ENCODE data around the gene NCAM1.

GRCh38 chr11:113118104-113118503, 156.9 kb downstream of the NCAM1 start:
- TF ChIP-seq EZH2 (IDR thresholded peaks at IDR 0.05; ENCODE audit: low read depth, unreplicated experiment) (no peak), POLR2AphosphoS5 (IDR thresholded peaks at IDR 0.05; ENCODE audit: low read depth) (no peak), REST (IDR thresholded peaks at IDR 0.05; ENCODE audit: unreplicated experiment) (no peak), ZNF114 (CRISPR knock-in tag; IDR thresholded peaks at IDR 0.05) (no peak)
- TF ChIP-seq, protein P1, sequence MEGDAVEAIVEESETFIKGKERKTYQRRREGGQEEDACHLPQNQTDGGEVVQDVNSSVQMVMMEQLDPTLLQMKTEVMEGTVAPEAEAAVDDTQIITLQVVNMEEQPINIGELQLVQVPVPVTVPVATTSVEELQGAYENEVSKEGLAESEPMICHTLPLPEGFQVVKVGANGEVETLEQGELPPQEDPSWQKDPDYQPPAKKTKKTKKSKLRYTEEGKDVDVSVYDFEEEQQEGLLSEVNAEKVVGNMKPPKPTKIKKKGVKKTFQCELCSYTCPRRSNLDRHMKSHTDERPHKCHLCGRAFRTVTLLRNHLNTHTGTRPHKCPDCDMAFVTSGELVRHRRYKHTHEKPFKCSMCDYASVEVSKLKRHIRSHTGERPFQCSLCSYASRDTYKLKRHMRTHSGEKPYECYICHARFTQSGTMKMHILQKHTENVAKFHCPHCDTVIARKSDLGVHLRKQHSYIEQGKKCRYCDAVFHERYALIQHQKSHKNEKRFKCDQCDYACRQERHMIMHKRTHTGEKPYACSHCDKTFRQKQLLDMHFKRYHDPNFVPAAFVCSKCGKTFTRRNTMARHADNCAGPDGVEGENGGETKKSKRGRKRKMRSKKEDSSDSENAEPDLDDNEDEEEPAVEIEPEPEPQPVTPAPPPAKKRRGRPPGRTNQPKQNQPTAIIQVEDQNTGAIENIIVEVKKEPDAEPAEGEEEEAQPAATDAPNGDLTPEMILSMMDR (conservative IDR thresholded peaks at IDR 0.05; ENCODE audit: low read depth in 2 of 2), result no peak
